K562 (cell line): ENCODE measurements around the gene TMC6. TPM values are rescaled to one million over a fixed set of nuclear protein-coding genes. Genes with fewer than 3 reads are reported as not detected.
A peak's percentile ranks its signal among the peaks of the same experiment; 100 is the strongest.

Experiments used
- ATAC-seq: fragments of 200-7000 bp; cut with Tn5 transposase; 3 replicates; pipeline ENCODE4 v1.9.1; 2020; ENCODE audit warnings: moderate library complexity
- BruUV-seq: library from RNA; stranded (reverse); fragments of 400-500 nt; replicated peaks from 2 replicates; lab custom pipeline; 2021; lab: Mats Ljungman, UMichigan
- CTCF ChIA-PET: fragments of 300-600 bp; formaldehyde crosslinking; extraction: SDS; loops from one replicate; lab custom pipeline; 2021; ENCODE audit warnings: low intra/inter-chr PET ratio; lab: Yijun Ruan, JAX
- POLR2A ChIA-PET: fragments of 300-600, 350-650 bp; sonication (Branson Sonifier 250); formaldehyde crosslinking; extraction: SDS; loops from one replicate; lab custom pipeline; 2021; ENCODE audit warnings: antibody characterized with exemption, inconsistent platforms; lab: Yijun Ruan, JAX
- DNase-seq, 4 experiments: peaks; one replicate each; pipeline versions ENCODE4 v3.0.0 to v3.0.0-alpha.2; 2011 to 2018; ENCODE audit warnings: low spot score in 3 of 4, mixed read lengths in 3 of 4; ENCODE audit errors: extremely low read depth in 1 of 4
- FAIRE-seq: peaks from 2 replicates; lab custom pipeline; 2011; peaks lifted over from hg19 to GRCh38; lab: Jason Lieb, UNC
- H2AFZ ChIP-seq: 2 replicates; pipeline ENCODE4 v1.6.0; 2011; ENCODE audit warnings: low read depth, low read length, control low read depth, inconsistent platforms
- H3K27ac ChIP-seq: fragments of 200-600 bp; 3 replicates; pipeline ENCODE4 v1.8.0; 2011; ENCODE audit warnings: low read depth, mild to moderate bottlenecking, control low read depth, inconsistent platforms, low read length, moderate library complexity, mixed read lengths; ENCODE audit errors: extremely low read depth
- H3K27me3 ChIP-seq, 2 experiments: fragments of 300-600 bp in 1 of 2; 2 replicates in 1 of 2; 3 replicates in 1 of 2; pipeline versions ENCODE4 v1.6.0 to v1.8.0; 2011; ENCODE audit warnings: inconsistent platforms in 2 of 2, low read length in 2 of 2, mild to moderate bottlenecking in 1 of 2, mixed read lengths in 1 of 2, moderate library complexity in 1 of 2; ENCODE audit not compliant: control insufficient read depth in 2 of 2, insufficient read depth in 2 of 2
- H3K36me3 ChIP-seq: fragments of 300-600 bp; 3 replicates; pipeline ENCODE4 v1.8.0; 2011; ENCODE audit warnings: mild to moderate bottlenecking, low read length, inconsistent platforms; ENCODE audit not compliant: control insufficient read depth, insufficient read depth
- H3K4me1 ChIP-seq, 2 experiments: fragments of 200-600 bp in 1 of 2; replicated peaks in 1 of 2; 2 replicates in 1 of 2; 3 replicates in 1 of 2; pipeline versions ENCODE4 v1.5.1 to v1.8.0; 2011; ENCODE audit warnings: inconsistent platforms in 2 of 2, low read length in 2 of 2, mild to moderate bottlenecking in 1 of 2, mixed read lengths in 1 of 2, moderate library complexity in 1 of 2; ENCODE audit not compliant: control insufficient read depth in 2 of 2, insufficient read depth in 2 of 2
- H3K4me2 ChIP-seq: 2 replicates; pipeline ENCODE4 v1.6.1; 2011; ENCODE audit warnings: low read length, control low read depth, inconsistent platforms, mixed read lengths; ENCODE audit not compliant: insufficient read depth
- H3K4me3 ChIP-seq: fragments of 200-600 bp; sonication (generic), shearing (Covaris generic); 2 replicates; pipeline ENCODE4 v1.5.1; 2016; ENCODE audit warnings: control low read depth, inconsistent platforms
- H3K79me2 ChIP-seq: fragments of 200-600 bp; 3 replicates; pipeline ENCODE4 v1.8.0; 2011; ENCODE audit warnings: low read length, inconsistent platforms; ENCODE audit not compliant: control insufficient read depth, insufficient read depth
- H3K9ac ChIP-seq, 2 experiments: 2 replicates each; pipeline versions ENCODE4 v1.6.0 to v1.6.1; 2011; ENCODE audit warnings: low read depth in 2 of 2, low read length in 2 of 2, control low read depth in 1 of 2, inconsistent platforms in 1 of 2, mild to moderate bottlenecking in 1 of 2, mixed read lengths in 1 of 2; ENCODE audit not compliant: insufficient read depth in 1 of 2
- H3K9me1 ChIP-seq: one replicate; pipeline ENCODE4 v1.6.0; 2011; ENCODE audit warnings: inconsistent platforms, mild to moderate bottlenecking, low read length, moderate library complexity; ENCODE audit not compliant: control insufficient read depth, insufficient read depth
- H3K9me3 ChIP-seq: replicated peaks from 2 replicates; pipeline ENCODE4 v1.5.1; 2011; ENCODE audit warnings: low read depth, low read length, inconsistent platforms; ENCODE audit not compliant: control insufficient read depth, insufficient read depth
- H4K20me1 ChIP-seq: replicated peaks from 2 replicates; pipeline ENCODE4 v1.6.1; 2011; ENCODE audit warnings: low read length, inconsistent platforms, mixed read lengths; ENCODE audit not compliant: control insufficient read depth, insufficient read depth
- FOXA1 ChIP-seq: fragments of 450-650 bp; IDR thresholded peaks from 2 replicates; pipeline ENCODE4 v1.6.1; 2016; ENCODE audit warnings: mild to moderate bottlenecking, borderline replicate concordance
- GABPA ChIP-seq: fragments of 200-800 bp; sonication (Bioruptor generic); conservative IDR thresholded peaks from 2 replicates; pipeline ENCODE4 v1.6.1; 2016; ENCODE audit warnings: low read depth, missing genetic modification characterization, missing compliant biosample characterization
- GATA2 ChIP-seq: sonication (generic); formaldehyde crosslinking; IDR thresholded peaks from 2 replicates; pipeline ENCODE4 v1.4.0; 2020; ENCODE audit warnings: mild to moderate bottlenecking, missing genetic modification reagents
- RNF219 ChIP-seq: fragments of 250-450 bp; sonication (Bioruptor Pico); IDR thresholded peaks from 2 replicates; pipeline ENCODE4 v1.5.0; 2022; ENCODE audit warnings: mild to moderate bottlenecking
- SFPQ ChIP-seq: fragments of 200-400 bp; formaldehyde crosslinking; IDR thresholded peaks from 2 replicates; pipeline ENCODE4 v1.6.1; 2017; ENCODE audit warnings: mild to moderate bottlenecking, low read depth, low read length, moderate library complexity
- SREBF2 ChIP-seq: sonication (generic); formaldehyde crosslinking; IDR thresholded peaks from 2 replicates; pipeline ENCODE4 v1.4.0; 2020; ENCODE audit warnings: mild to moderate bottlenecking, missing genetic modification reagents
- TRIM24 ChIP-seq, 2 experiments: fragments of 450-650 bp; IDR thresholded peaks; 2 replicates each; pipeline ENCODE4 v1.6.1; 2016
- ZBTB40 ChIP-seq, 2 experiments: fragments of 450-650 bp in 1 of 2; sonication (generic) in 1 of 2; formaldehyde crosslinking in 1 of 2; IDR thresholded peaks; 2 replicates each; pipeline versions ENCODE4 v1.7.1 to v1.9.0; 2016 to 2022; ENCODE audit warnings: inconsistent platforms in 1 of 2, mild to moderate bottlenecking in 1 of 2, missing genetic modification reagents in 1 of 2
- WGBS: fragments of 100-300 bp; shearing (Covaris generic); methylation state at CpG from one replicate; pipeline ENCODE4 v1.1.6; 2016; ENCODE audit warnings: low coverage, mixed read lengths; ENCODE audit not compliant: insufficient coverage; ENCODE audit errors: missing lambda C conversion rate; 5-methylcytosine and 5-hydroxymethylcytosine counted together
- in situ Hi-C: fragments of 300-500 bp; cut with MboI; formaldehyde crosslinking; loops from 4 replicates; pipeline ENCODE4 v1.15.0; 2018; ENCODE audit warnings: inconsistent platforms, mixed read lengths
- intact Hi-C: fragments of 100-400 bp; cut with micrococcal nuclease; formaldehyde crosslinking; loops from 2 replicates; pipeline ENCODE4 v1.14.2; 2022
- polyA plus RNA-seq, 8 experiments: library from polyadenylated mRNA; depleted of rRNA in 4 of 8; stranded (reverse) in 5 of 8; unstranded in 3 of 8; fragments of >200 nt; fragmentation: Nextera tagmentation in 2 of 8; fragmentation: Illumina TruSeq in 1 of 8; extraction: Ambion mirVana in 2 of 8; extraction: Trizol in 1 of 8; gene quantifications; 2 replicates each; pipeline versions ENCODE4 v1.2.1 to v1.2.3, GENCODE V29; 2011 to 2014; ENCODE audit warnings: inconsistent platforms in 1 of 8, missing spikeins in 1 of 8
- total RNA-seq, 7 experiments: library from RNA; depleted of rRNA in 6 of 7; stranded (reverse); fragments of >200 nt in 6 of 7; fragmentation: Illumina TruSeq in 2 of 7; extraction: Trizol in 2 of 7; gene quantifications; 2 replicates each; pipeline versions ENCODE4 v1.2.1 to v1.2.3, GENCODE V29; 2011 to 2021; ENCODE audit warnings: low replicate concordance in 1 of 7

Gene TMC6
- total and polyA plus RNA-seq, 9 of the 15 experiments (the other 6 are each of a cell fraction or from before 2014, with no cell fraction given), result 4.1 to 351 (median 66.9) TPM

GRCh38 chr17:78081551-78081950 lies 47.0 kb downstream of the TMC6 start:
- H3K4me2 ChIP-seq, result peak overlapping the region; percentile 26; the same call in 1 of the 2 replicates
- peak overlapping the region; percentile 16; the same call in 2 of the 3 replicates for H3K27ac ChIP-seq
- H4K20me1 ChIP-seq, result no peaks in the 10 kb centered on the region
- intact Hi-C loops, result no loop called here
- no peaks in the 10 kb centered on the region for H3K9me3 ChIP-seq
- peak overlapping the region; percentile 16 to 40; a peak in 1 of 4 replicates for H3K9ac ChIP-seq
- H3K79me2 ChIP-seq, result no peaks in the 10 kb centered on the region
- ATAC-seq, result peak; percentile 55
- H3K4me3 ChIP-seq, result no peak overlapping the region
- peak; percentile 32 for FAIRE-seq
- H3K9me1 ChIP-seq, result no peaks in the 10 kb centered on the region
- peaks cover 17% of the 10 kb centered on the region; the same call in 1 of the 3 replicates for H3K36me3 ChIP-seq
- 45% methylated on average over 3 of the region's 3 CpGs for WGBS
- ChIA-PET CTCF (no interaction called here), POLR2A (interaction anchor here (1.3 kb wide), 1 partner anchor 15 kb away, joined by 5 read pairs; no protein-coding TSS in a partner anchor)
- no peaks in the 10 kb centered on the region for H3K27me3 ChIP-seq
- in situ Hi-C loops, result no loop called here
- DNase-seq, result no peak
- 0 out of 2 replicates have a peak overlapping the region, but pooled peaks have one; percentile 14 for H2AFZ ChIP-seq
- BruUV-seq, result no TSS peak
- H3K4me1 ChIP-seq, result peaks cover 19 to 21% of the 10 kb centered on the region in 2 experiments; a peak in 4 of 5 replicates
- no peak for TF ChIP-seq ZBTB40 (IDR thresholded peaks at IDR 0.05)
- TF ChIP-seq ZBTB40 (CRISPR knock-in tag; IDR thresholded peaks at IDR 0.05), result no peak
- TF ChIP-seq GATA2 (CRISPR knock-in tag), result no peak
- TF ChIP-seq FOXA1, result no peak
- TF ChIP-seq SREBF2 (CRISPR knock-in tag), result no peak
- no peak for TF ChIP-seq RNF219 (CRISPR knock-in tag)
- no peak for TF ChIP-seq TRIM24 (IDR thresholded peaks at IDR 0.05)
- TF ChIP-seq SFPQ, result no peak
- TF ChIP-seq GABPA (tag), result no peak
